GM18868 (cell line): ENCODE data around the gene NACA2.
"Not testable (repeated sequence)": the region's sequence is repeated elsewhere in the genome, so short reads cannot be mapped to it uniquely, and the experiment has no call there.

Source experiments
- ATAC-seq: cut with Tn5 transposase; IDR thresholded peaks from one replicate; pipeline ENCODE4 v1.9.1; 2021; ENCODE audit warnings: mild to moderate bottlenecking, moderate library complexity; ENCODE audit not compliant: unreplicated experiment

Gene NACA2

GRCh38 chr17:61600621-61601020 is 9.6 kb upstream of the NACA2 start:
- no peak for ATAC-seq

- ATAC-seq: no peak
These were observed 8.6 kb upstream of the NACA2 start for GRCh38 chr17:61599608-61600007.

GRCh38 chr17:61598014-61598413 is 7.0 kb upstream of the NACA2 start:
- ATAC-seq: no peak

DNA sequence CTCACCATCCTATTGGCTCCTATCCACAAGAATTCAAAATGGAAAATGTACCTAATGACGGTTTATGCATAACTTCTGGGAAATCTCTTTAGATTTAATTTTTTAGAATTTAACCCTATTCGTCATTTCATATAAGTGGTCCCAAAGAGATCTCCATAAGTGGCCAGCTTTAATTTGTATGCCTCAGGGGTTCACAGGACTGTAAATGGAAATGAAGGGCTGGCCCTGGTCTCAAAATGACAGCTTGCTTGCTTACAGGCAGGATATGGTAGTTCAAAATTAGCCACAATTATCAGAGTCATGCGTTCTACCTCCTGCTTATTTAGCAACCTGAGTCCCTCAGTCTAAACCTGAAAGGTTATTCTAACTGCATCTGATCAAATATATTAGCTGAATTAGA is 6.6 kb upstream of the NACA2 start:
- no peak for ATAC-seq

DNA sequence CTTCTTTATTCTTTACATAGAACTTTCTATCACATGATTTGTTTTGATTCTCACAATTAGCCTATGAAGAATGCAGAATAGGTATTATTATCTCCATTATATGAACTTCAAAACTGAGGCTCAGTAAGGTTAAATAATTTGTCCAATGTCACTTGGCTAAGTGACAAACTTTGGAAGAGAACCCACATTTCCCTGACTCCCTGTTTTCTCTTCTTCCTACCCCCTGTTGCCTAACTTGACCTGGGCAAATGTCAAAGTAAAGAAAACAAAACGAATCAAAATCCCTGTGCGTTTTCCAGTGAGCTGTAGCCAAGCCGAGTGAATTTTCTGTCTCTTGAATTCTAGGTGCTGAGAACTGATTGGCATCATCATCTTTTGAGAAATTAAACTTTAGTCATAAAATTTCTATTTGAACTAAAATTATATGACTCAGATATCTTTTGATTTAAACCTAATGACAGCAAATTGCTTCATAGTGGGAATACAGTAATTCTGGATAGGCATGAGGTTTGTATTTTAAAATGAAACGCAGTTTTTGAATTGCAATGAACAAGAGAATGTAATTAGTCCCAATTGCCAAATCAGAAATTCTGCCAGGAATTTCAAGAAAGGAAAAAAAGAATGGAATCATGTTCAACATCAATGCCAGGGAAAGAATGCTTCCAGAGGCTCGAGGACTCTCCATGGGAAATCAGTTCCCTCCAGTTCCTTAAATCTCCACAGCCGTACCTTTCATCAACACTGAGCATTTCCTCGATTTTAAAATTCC is 4.6 kb upstream of the NACA2 start:
- ATAC-seq: no peak

GRCh38 chr17:61594294-61594825 is 3.3 kb upstream of the NACA2 start:
- no peak for ATAC-seq

DNA sequence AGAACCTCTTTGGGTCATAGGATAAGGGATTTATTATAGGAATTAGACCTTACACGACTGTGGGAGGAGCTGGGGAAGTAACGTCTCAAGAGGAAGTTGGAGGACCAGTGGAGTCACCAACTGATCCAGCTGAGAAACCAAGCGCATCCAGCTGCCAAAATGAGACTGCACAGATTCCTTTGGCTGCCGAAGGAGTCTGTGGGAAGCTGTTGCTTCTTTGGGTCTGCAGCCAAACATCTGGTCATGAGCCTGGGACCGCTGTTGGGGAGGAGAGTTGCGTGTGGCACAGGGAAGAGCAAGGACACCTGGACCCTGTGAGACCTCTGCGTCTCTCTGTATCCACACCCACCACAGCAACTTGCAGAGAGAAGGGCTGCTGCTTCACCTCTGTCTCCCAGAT is 2.4 kb upstream of the NACA2 start:
- no peak for ATAC-seq

DNA sequence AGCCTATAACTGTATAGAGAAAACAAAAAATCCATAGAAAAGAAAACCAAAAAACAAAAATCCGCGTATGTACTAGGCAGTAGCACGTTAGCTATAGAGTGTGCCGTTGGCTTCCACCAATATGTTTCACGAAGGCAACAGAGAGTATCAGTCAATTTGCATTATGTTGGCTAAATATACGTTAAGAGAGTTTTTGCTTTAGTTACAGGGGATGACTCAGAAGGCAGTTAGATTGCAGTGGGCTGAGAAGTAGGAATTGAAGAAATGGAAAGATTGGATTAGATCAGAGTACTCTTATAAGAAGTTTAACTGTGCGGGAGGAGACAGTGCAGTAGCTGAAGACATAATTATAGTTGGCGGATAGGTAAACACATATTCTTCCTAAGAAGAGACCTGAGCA is 911 bp upstream of the NACA2 start:
- no peak for ATAC-seq

GRCh38 chr17:61589990-61590389 is 1.0 kb downstream of the NACA2 start:
- ATAC-seq: no peak

DNA sequence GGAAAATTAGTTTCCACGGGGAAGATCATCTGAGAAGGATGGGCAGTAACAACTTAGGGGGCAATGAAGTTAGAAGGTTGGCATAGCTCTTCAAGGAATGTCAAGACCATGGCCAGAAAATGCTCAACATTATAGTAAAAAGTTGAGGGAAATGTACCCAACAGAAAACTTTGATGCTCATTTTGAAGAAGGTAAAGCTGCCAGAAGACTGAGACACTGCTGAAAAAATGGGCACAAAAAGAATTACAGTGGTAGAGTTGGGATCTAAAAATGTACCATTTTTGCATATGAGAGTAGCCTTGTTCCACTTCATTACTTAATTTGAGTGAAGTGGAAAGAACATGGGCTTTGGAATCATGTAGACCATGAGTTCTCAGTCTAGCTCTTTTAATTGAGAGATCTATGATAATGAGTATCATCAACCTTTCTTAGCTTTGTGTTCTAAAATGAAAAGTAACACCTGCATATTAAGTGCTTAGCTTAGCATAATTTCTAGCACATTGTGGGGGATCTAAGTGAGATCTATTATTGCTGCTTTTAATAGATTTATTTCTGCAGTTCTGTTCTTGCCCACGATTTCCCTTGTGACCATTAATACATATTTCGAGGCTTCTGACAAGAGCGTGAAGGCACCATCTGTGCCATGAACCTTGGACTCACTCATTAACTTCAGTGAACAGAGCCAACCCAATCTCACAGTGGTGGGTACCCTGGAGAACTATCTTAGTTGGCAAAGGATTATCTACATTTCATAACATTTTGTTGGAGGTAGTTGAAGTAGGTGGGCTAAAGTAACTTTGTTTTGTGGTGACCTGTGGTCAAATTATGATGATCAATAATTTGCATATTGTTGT is 3.0 kb downstream of the NACA2 start:
- no peak for ATAC-seq

DNA sequence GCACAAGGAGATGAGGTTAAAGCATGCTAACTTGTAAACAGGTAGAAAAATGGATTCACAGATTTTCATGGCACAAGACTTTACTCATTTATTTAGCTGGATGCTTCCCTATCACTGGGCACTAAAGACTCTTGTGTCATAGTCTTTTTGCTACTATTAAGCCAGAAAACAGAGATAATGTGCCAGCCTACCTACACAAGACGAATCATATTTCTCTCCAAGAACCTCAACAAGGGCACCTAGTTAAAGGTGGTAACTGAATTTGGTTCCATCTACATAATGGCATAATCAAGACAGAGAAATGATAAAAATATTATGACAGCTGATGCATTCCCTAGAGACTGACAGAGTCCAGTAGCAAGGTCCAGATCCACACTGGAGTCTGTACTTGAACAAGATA is 3.8 kb downstream of the NACA2 start:
- no peak for ATAC-seq

DNA sequence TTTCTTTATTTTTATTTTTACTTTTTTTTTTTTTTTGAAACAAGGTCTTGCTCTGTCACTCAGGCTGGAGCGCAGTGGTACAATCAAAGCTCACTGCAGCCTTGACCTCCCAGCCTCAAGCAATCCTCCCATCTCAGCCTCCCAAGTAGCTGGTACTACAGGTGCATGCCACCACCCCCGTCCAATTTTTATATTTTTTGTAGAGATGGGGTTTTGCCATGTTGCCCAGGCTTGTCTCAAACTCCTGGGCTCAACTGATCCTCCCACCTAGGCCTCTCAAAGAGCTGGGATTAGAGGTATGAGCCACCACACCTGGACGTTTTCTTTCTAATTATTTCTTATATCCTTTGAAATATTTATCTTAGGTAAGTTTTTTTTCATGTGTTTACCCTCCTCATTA is 4.4 kb downstream of the NACA2 start:
- ATAC-seq: not testable (repeated sequence)

DNA sequence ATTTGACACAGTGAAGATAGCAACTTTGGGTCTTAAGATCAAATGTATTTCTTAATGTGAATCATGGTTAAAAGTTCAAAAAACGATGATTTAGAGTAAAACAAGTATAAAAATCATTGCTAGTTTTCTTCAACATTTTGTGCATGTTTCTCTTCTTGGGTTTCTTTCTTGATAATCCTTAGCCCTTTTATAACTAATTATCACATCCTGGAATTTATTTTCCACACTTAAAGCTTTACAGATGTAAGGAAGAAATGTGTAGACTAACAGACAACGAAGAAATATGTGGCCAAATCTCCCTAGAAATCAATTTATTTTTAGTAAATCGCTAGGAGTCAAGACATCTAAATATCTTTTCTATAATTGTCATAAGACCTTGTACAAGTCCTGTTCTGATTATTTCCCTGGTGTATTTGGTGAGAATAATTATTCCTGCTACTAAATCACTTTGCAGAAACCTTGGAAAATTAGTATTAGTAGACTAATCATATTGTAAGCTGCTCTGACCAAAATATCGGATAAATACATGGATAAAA is 4.9 kb downstream of the NACA2 start:
- ATAC-seq: no peak

- no peak for ATAC-seq
These were observed 6.2 kb downstream of the NACA2 start for GRCh38 chr17:61584866-61585265.

- no peak for ATAC-seq
These were observed 6.8 kb downstream of the NACA2 start for GRCh38 chr17:61584266-61584665.

DNA sequence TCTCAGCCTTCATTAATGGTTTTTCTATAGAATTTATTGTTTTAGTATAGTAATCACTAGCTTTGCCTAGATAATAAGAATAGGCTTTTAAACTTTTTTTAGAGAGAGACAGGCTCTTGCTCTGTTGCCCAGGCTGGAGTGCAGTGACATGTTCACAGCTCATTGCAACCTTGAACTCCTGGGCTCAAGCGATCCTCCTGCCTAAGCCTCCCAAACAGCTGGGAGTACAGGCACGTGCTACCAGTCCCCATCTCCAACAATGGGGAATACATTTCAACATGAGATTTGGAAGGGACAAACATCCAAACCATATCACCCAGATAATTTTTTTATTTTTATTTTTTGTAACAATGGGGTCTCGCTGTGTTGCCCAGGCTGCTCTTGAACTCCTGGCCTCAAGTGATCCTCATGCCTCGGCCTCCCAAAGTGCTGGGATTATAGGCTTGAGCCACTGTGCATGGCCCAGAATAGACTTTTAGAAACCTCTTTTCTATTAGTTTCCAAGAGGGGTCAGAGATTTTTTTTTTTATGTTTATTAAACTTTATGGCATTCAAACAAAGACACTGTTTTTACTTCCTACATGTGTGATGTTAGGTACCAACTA is 7.3 kb downstream of the NACA2 start:
- no peak for ATAC-seq

DNA sequence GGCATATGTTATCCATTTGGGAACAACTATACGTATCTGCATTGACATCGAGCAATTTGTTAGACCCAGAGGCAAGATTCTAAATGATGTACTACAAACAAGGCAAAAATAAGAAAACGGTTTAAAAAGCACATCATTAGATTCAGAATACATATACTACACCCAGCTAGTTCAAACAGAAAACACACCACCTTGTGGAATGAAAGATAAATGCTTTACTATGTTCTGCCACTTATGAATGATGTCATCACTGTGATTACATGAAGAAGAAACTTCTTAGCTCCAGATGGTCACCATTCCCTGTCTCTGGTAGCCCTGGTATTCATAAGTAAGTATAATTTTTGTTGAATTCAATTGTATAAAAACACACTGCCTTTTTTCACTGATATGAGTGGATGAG is 7.8 kb downstream of the NACA2 start:
- no peak for ATAC-seq

GRCh38 chr17:61582593-61582992 is 8.4 kb downstream of the NACA2 start:
- ATAC-seq: no peak

- ATAC-seq: no peak
These were observed 9.2 kb downstream of the NACA2 start for GRCh38 chr17:61581611-61582349.

DNA sequence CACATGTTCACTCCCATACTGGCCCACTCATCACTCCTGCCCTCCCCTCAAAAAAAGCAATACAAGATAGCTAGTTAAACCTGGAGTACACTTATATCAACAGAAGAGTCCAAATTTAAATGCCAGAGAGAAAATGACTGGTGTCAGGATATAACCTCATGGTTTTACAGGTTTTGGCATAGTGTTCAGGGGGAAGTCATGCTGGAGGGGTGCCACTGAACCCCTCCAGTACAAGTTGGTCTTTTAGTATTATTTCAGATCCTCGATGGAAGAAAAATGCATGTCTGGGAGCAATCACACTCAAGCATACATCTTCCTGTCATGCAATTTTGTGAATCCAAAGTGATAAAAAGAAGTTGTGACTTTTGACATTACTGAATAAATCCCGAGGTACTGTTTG is 10.5 kb downstream of the NACA2 start:
- ATAC-seq: no peak

GRCh38 chr17:61579961-61580360 is 11.1 kb downstream of the NACA2 start:
- no peak for ATAC-seq
